ENCODE data around the gene FSIP1.

DNA sequence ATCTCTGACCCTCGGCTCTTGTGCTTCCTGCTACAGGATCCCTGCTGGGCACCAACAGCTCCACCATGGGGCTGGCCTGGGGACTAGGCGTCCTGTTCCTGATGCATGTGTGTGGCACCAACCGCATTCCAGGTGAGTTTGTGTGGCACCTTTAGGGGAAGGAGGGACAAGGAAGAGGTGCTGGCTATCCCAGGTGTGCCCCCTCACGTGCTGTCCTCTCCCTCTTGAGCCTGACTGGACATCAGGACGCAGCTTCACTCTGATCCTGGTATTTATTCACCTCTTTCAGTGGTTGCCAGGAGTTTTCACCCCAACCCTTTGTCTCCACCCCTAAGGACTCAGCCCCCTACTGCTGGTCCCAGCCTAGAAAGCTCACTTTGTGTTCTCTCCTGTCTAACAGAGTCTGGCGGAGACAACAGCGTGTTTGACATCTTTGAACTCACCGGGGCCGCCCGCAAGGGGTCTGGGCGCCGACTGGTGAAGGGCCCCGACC, 200.8 kb downstream of the FSIP1 start:
- TF ChIP-seq, protein P1, sequence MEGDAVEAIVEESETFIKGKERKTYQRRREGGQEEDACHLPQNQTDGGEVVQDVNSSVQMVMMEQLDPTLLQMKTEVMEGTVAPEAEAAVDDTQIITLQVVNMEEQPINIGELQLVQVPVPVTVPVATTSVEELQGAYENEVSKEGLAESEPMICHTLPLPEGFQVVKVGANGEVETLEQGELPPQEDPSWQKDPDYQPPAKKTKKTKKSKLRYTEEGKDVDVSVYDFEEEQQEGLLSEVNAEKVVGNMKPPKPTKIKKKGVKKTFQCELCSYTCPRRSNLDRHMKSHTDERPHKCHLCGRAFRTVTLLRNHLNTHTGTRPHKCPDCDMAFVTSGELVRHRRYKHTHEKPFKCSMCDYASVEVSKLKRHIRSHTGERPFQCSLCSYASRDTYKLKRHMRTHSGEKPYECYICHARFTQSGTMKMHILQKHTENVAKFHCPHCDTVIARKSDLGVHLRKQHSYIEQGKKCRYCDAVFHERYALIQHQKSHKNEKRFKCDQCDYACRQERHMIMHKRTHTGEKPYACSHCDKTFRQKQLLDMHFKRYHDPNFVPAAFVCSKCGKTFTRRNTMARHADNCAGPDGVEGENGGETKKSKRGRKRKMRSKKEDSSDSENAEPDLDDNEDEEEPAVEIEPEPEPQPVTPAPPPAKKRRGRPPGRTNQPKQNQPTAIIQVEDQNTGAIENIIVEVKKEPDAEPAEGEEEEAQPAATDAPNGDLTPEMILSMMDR (IDR thresholded peaks at IDR 0.05): peak in 4 of 5 experiments; percentile 18 to 46 (median 36)
- TF ChIP-seq POLR2A (IDR thresholded peaks at IDR 0.05): no peak

All from tibial nerve (tissue), 3 donors.